Mesendoderm (in vitro differentiated cells): ENCODE results near the gene MAPRE3. TPM values are rescaled to one million over a fixed set of nuclear protein-coding genes. Genes with fewer than 3 reads are reported as not detected.
"Not testable (repeated sequence)": the region's sequence is repeated elsewhere in the genome, so short reads cannot be mapped to it uniquely, and the experiment has no call there.

Source experiments
- DNase-seq: peaks from one replicate; pipeline ENCODE4 v3.0.0; 2013
- H2AK5ac ChIP-seq: 2 replicates; pipeline ENCODE4 v1.6.1; 2013; ENCODE audit warnings: low read length, inconsistent platforms
- H2BK120ac ChIP-seq: 2 replicates; pipeline ENCODE4 v1.6.1; 2013; ENCODE audit warnings: low read depth, mild to moderate bottlenecking, low read length, moderate library complexity, mixed read lengths
- H2BK15ac ChIP-seq: replicated peaks from 2 replicates; pipeline ENCODE4 v1.6.1; 2013; ENCODE audit warnings: low read depth, mild to moderate bottlenecking, moderate library complexity
- H2BK5ac ChIP-seq: 2 replicates; pipeline ENCODE4 v1.6.1; 2013; ENCODE audit warnings: low read length, inconsistent platforms
- H3K18ac ChIP-seq: 2 replicates; pipeline ENCODE4 v1.6.1; 2013; ENCODE audit warnings: mild to moderate bottlenecking, low read length, mixed read lengths
- H3K23ac ChIP-seq: one replicate; pipeline ENCODE4 v1.6.1; 2013; ENCODE audit warnings: low read length
- H3K27ac ChIP-seq: 2 replicates; pipeline ENCODE4 v1.5.1; 2013; ENCODE audit warnings: low read depth, mild to moderate bottlenecking, inconsistent platforms, low read length, moderate library complexity
- H3K27me3 ChIP-seq: 2 replicates; pipeline ENCODE4 v1.6.1; 2013; ENCODE audit warnings: low read length, control low read depth, mild to moderate bottlenecking, inconsistent platforms; ENCODE audit not compliant: insufficient read depth, poor library complexity
- H3K36me3 ChIP-seq: 2 replicates; pipeline ENCODE4 v1.6.1; 2013; ENCODE audit warnings: low read length, inconsistent platforms; ENCODE audit not compliant: control insufficient read depth, insufficient read depth
- H3K4ac ChIP-seq: one replicate; pipeline ENCODE4 v1.6.1; 2013; ENCODE audit warnings: low read depth, mild to moderate bottlenecking, low read length, moderate library complexity
- H3K4me1 ChIP-seq: 2 replicates; pipeline ENCODE4 v1.6.1; 2013; ENCODE audit warnings: low read depth, low read length, inconsistent platforms; ENCODE audit not compliant: control insufficient read depth
- H3K4me2 ChIP-seq: 2 replicates; pipeline ENCODE4 v1.6.1; 2013; ENCODE audit warnings: low read length
- H3K4me3 ChIP-seq: 2 replicates; pipeline ENCODE4 v1.5.1; 2013; ENCODE audit warnings: mild to moderate bottlenecking, low read length
- H3K56ac ChIP-seq: one replicate; pipeline ENCODE4 v1.6.1; 2013; ENCODE audit warnings: low read length
- H3K79me1 ChIP-seq: 2 replicates; pipeline ENCODE4 v1.6.1; 2013; ENCODE audit warnings: low read length, inconsistent platforms
- H3K79me2 ChIP-seq: 2 replicates; pipeline ENCODE4 v1.6.1; 2013; ENCODE audit warnings: mild to moderate bottlenecking, low read length; ENCODE audit not compliant: control insufficient read depth, insufficient read depth
- H3K9ac ChIP-seq: 2 replicates; pipeline ENCODE4 v1.6.1; 2013; ENCODE audit warnings: low read length, inconsistent platforms
- H4K5ac ChIP-seq: one replicate; pipeline ENCODE4 v1.6.1; 2013; ENCODE audit warnings: low read length
- H4K8ac ChIP-seq: one replicate; pipeline ENCODE4 v1.6.1; 2013; ENCODE audit warnings: low read depth, mild to moderate bottlenecking, control low read depth, low read length, moderate library complexity
- WGBS: extraction: QIAGEN DNeasy Blood & Tissue Kit; methylation state at CpG from one replicate; pipeline ENCODE4 v1.1.7; 2013; ENCODE audit warnings: low lambda C conversion rate, missing lambda C conversion rate; ENCODE audit not compliant: insufficient coverage; ENCODE audit errors: extremely low coverage; 5-methylcytosine and 5-hydroxymethylcytosine counted together
- polyA plus RNA-seq, 2 experiments: library from polyadenylated mRNA; stranded (reverse); fragments of 200-250 nt; gene quantifications; one replicate each; pipeline ENCODE4 v1.2.3, GENCODE V29; 2013

Gene MAPRE3
- polyA plus RNA-seq (2013, experiment 1 of 2), result 1.2 TPM
- 1.4 TPM for polyA plus RNA-seq (2013, experiment 2 of 2)

GRCh38 chr2:26970244-26970927 is at the start of gene MAPRE3:
MAPRE3 (plus strand) TSS chr2:26970637; CDS start chr2:27022219, 51,582 bp downstream.
- Histone ChIP-seq H3K23ac (no peak within 1 kb of the TSS), H3K36me3 (no peaks in the 10 kb centered on the region), H3K18ac (no peak within 1 kb of the TSS), H3K56ac (peak within 1 kb of the TSS; percentile 68), H4K5ac (no peak within 1 kb of the TSS), H3K4me3 (peak within 1 kb of the TSS; percentile 57), H3K27me3 (peaks cover 4% of the 10 kb centered on the region), H2BK5ac (no peak within 1 kb of the TSS), H3K4ac (no peak within 1 kb of the TSS), H3K79me2 (no peaks in the 10 kb centered on the region), H3K79me1 (no peaks in the 10 kb centered on the region), H2BK15ac (no peak within 1 kb of the TSS), H3K4me2 (peak within 1 kb of the TSS; percentile 95), H2BK120ac (no peak within 1 kb of the TSS), H3K9ac (peak within 1 kb of the TSS; percentile 62), H4K8ac (no peak within 1 kb of the TSS), H2AK5ac (no peak within 1 kb of the TSS), H3K4me1 (no peaks in the 10 kb centered on the region), H3K27ac (no peak within 1 kb of the TSS)
- peak; percentile 97 for DNase-seq
- WGBS, result no CpG with 5 or more reads among the region's 69 CpGs

GRCh38 chr2:26921323-26921722 is 49.1 kb upstream of the MAPRE3 start:
- H3K56ac ChIP-seq, result no peak overlapping the region
- no peak overlapping the region for H2AK5ac ChIP-seq
- no peaks in the 10 kb centered on the region for H3K36me3 ChIP-seq
- no peaks in the 10 kb centered on the region for H3K79me1 ChIP-seq
- H4K8ac ChIP-seq, result no peak overlapping the region
- no peak overlapping the region for H3K18ac ChIP-seq
- WGBS, result no CpG with 5 or more reads among the region's 5 CpGs
- no peak overlapping the region for H2BK5ac ChIP-seq
- H3K23ac ChIP-seq, result no peak overlapping the region
- H3K4me3 ChIP-seq, result no peak overlapping the region
- H3K4me2 ChIP-seq, result no peak overlapping the region
- no peaks in the 10 kb centered on the region for H3K27me3 ChIP-seq
- H4K5ac ChIP-seq, result no peak overlapping the region
- no peak overlapping the region for H2BK15ac ChIP-seq
- no peak overlapping the region for H3K27ac ChIP-seq
- no peak overlapping the region for H3K4ac ChIP-seq
- no peak overlapping the region for H3K9ac ChIP-seq
- no peaks in the 10 kb centered on the region for H3K79me2 ChIP-seq
- no peak for DNase-seq
- no peak overlapping the region for H2BK120ac ChIP-seq
- H3K4me1 ChIP-seq, result no peaks in the 10 kb centered on the region

- Histone ChIP-seq H3K79me2 (no peaks in the 10 kb centered on the region), H3K27me3 (no peaks in the 10 kb centered on the region), H3K18ac (no peak overlapping the region), H3K4me1 (no peaks in the 10 kb centered on the region), H3K56ac (no peak overlapping the region), H3K79me1 (no peaks in the 10 kb centered on the region), H3K4ac (no peak overlapping the region), H3K27ac (no peak overlapping the region), H3K9ac (no peak overlapping the region), H2AK5ac (no peak overlapping the region), H4K8ac (no peak overlapping the region), H3K4me2 (no peak overlapping the region), H3K23ac (no peak overlapping the region), H3K4me3 (no peak overlapping the region), H2BK120ac (no peak overlapping the region), H2BK15ac (no peak overlapping the region), H2BK5ac (no peak overlapping the region), H4K5ac (no peak overlapping the region), H3K36me3 (no peaks in the 10 kb centered on the region)
- WGBS, result no CpG with 5 or more reads among the region's 8 CpGs
- peak; percentile 79 for DNase-seq
Measured at GRCh38 chr2:26922405-26923188, 47.8 kb upstream of the MAPRE3 start.

- H3K27ac ChIP-seq, H3K36me3 ChIP-seq, H3K23ac ChIP-seq, H3K56ac ChIP-seq, H3K9ac ChIP-seq, H4K8ac ChIP-seq, H4K5ac ChIP-seq, H2BK5ac ChIP-seq, H3K27me3 ChIP-seq, H2BK120ac ChIP-seq, H3K79me2 ChIP-seq, H3K18ac ChIP-seq, H3K4me2 ChIP-seq, H3K4me3 ChIP-seq, H2AK5ac ChIP-seq, H3K4me1 ChIP-seq, H2BK15ac ChIP-seq, H3K79me1 ChIP-seq, H3K4ac ChIP-seq, DNase-seq: not testable (repeated sequence)
- no CpG with 5 or more reads among the region's 1 CpG for WGBS
Measured at GRCh38 chr2:26923189-26923466, 47.3 kb upstream of the MAPRE3 start.

- Histone ChIP-seq H3K4ac (no peak overlapping the region), H2AK5ac (no peak overlapping the region), H3K27me3 (no peaks in the 10 kb centered on the region), H2BK15ac (no peak overlapping the region), H3K9ac (no peak overlapping the region), H3K79me2 (no peaks in the 10 kb centered on the region), H3K36me3 (no peaks in the 10 kb centered on the region), H4K8ac (no peak overlapping the region), H3K4me1 (no peaks in the 10 kb centered on the region), H3K79me1 (no peaks in the 10 kb centered on the region), H3K18ac (no peak overlapping the region), H3K4me3 (no peak overlapping the region), H3K27ac (no peak overlapping the region), H4K5ac (no peak overlapping the region), H2BK120ac (no peak overlapping the region), H3K4me2 (no peak overlapping the region), H2BK5ac (no peak overlapping the region), H3K56ac (peak overlapping the region; percentile 3), H3K23ac (no peak overlapping the region)
- WGBS, result no CpG with 5 or more reads among the region's 14 CpGs
- DNase-seq, result no peak
Measured at GRCh38 chr2:26924731-26925099, 45.7 kb upstream of the MAPRE3 start.
